GM04504 (cell line): ENCODE measurements around the gene C10orf53.
"Not testable (repeated sequence)": the region's sequence is repeated elsewhere in the genome, so short reads cannot be mapped to it uniquely, and the experiment has no call there.

Source experiments
- DNase-seq: peaks from one replicate; pipeline ENCODE4 v3.0.0-alpha.2; 2012; ENCODE audit warnings: low read depth

The C10orf53 gene

GRCh38 chr10:49688261-49688846 is 8.9 kb downstream of the C10orf53 start:
- DNase-seq = no peak

GRCh38 chr10:49688920-49689319 is 9.5 kb downstream of the C10orf53 start:
- DNase-seq = no peak

GRCh38 chr10:49689882-49690510 is 10.5 kb downstream of the C10orf53 start:
- no peak for DNase-seq

GRCh38 chr10:49690698-49691356 is 11.4 kb downstream of the C10orf53 start:
- no peak for DNase-seq

GRCh38 chr10:49691588-49691987 is 12.1 kb downstream of the C10orf53 start:
- DNase-seq = no peak

GRCh38 chr10:49694466-49694865 is 15.0 kb downstream of the C10orf53 start:
- no peak for DNase-seq

GRCh38 chr10:49696311-49696710 is 16.9 kb downstream of the C10orf53 start:
- DNase-seq = no peak

- no peak for DNase-seq
Observed at GRCh38 chr10:49698679-49699078, 19.2 kb downstream of the C10orf53 start.

GRCh38 chr10:49700211-49700610 is 20.8 kb downstream of the C10orf53 start:
- no peak for DNase-seq

- no peak for DNase-seq
Observed at GRCh38 chr10:49700997-49701396, 21.5 kb downstream of the C10orf53 start.

GRCh38 chr10:49707585-49707984 is 28.1 kb downstream of the C10orf53 start:
- no peak for DNase-seq

- DNase-seq = no peak
Observed at GRCh38 chr10:49709934-49710333, 30.5 kb downstream of the C10orf53 start.

GRCh38 chr10:49710966-49711365 is 31.5 kb downstream of the C10orf53 start:
- no peak for DNase-seq

GRCh38 chr10:49711481-49711880 is 32.0 kb downstream of the C10orf53 start:
- no peak for DNase-seq

- DNase-seq = no peak
Observed at GRCh38 chr10:49713266-49713665, 33.8 kb downstream of the C10orf53 start.

GRCh38 chr10:49715157-49715556 is 35.7 kb downstream of the C10orf53 start:
- DNase-seq = not testable (repeated sequence)

GRCh38 chr10:49726593-49726992 is 47.1 kb downstream of the C10orf53 start:
- DNase-seq = no peak

GRCh38 chr10:49733866-49734265 is 54.4 kb downstream of the C10orf53 start:
- DNase-seq = no peak

- no peak for DNase-seq
Observed at GRCh38 chr10:49734676-49735075, 55.2 kb downstream of the C10orf53 start.

- no peak for DNase-seq
Observed at GRCh38 chr10:49735161-49735560, 55.7 kb downstream of the C10orf53 start.

GRCh38 chr10:49735848-49736563 is 56.6 kb downstream of the C10orf53 start:
- DNase-seq = no peak

GRCh38 chr10:49736564-49737113 is 57.2 kb downstream of the C10orf53 start:
- no peak for DNase-seq
